Osteoblast (primary cell): ENCODE data around the gene CTDSP1. TPM values are rescaled to one million over a fixed set of nuclear protein-coding genes. Genes with fewer than 3 reads are reported as not detected.

Source experiments
- DNase-seq: peaks from one replicate; pipeline ENCODE4 v3.0.0; 2011; ENCODE audit warnings: low spot score, mixed read lengths; ENCODE audit not compliant: insufficient read length; ENCODE audit errors: missing footprints
- H2AFZ ChIP-seq: 2 replicates; pipeline ENCODE4 v1.6.0; 2011; ENCODE audit warnings: mild to moderate bottlenecking, low read length
- H3K27ac ChIP-seq: 2 replicates; pipeline ENCODE4 v1.5.1; 2011; ENCODE audit warnings: mild to moderate bottlenecking, low read depth, low read length, moderate library complexity
- H3K27me3 ChIP-seq: 2 replicates; pipeline ENCODE4 v1.6.0; 2012; ENCODE audit warnings: mild to moderate bottlenecking, control low read depth, inconsistent platforms, low read length, moderate library complexity; ENCODE audit not compliant: insufficient read depth
- H3K36me3 ChIP-seq: 2 replicates; pipeline ENCODE4 v1.5.1; 2011; ENCODE audit warnings: mild to moderate bottlenecking, low read length, control low read depth, moderate library complexity; ENCODE audit not compliant: insufficient read depth
- H3K4me1 ChIP-seq: 2 replicates; pipeline ENCODE4 v1.5.1; 2011; ENCODE audit warnings: mild to moderate bottlenecking, low read length, control low read depth, moderate library complexity; ENCODE audit not compliant: insufficient read depth
- H3K4me2 ChIP-seq: 2 replicates; pipeline ENCODE4 v1.6.0; 2011; ENCODE audit warnings: mild to moderate bottlenecking, low read length; ENCODE audit not compliant: insufficient read depth
- H3K4me3 ChIP-seq: fragments of 200-600 bp; sonication (generic); 3 replicates; pipeline ENCODE4 v1.5.1; 2012; ENCODE audit warnings: mild to moderate bottlenecking, low read length, inconsistent platforms; ENCODE audit not compliant: insufficient read depth
- H3K79me2 ChIP-seq: 2 replicates; pipeline ENCODE4 v1.6.0; 2012; ENCODE audit warnings: mild to moderate bottlenecking, low read length, control low read depth, inconsistent platforms; ENCODE audit not compliant: insufficient read depth
- H3K9me3 ChIP-seq: 2 replicates; pipeline ENCODE4 v1.5.1; 2011; ENCODE audit warnings: low read depth, low read length, control low read depth
- H4K20me1 ChIP-seq: 2 replicates; pipeline ENCODE4 v1.6.0; 2012; ENCODE audit warnings: mild to moderate bottlenecking, low read length, control low read depth; ENCODE audit not compliant: insufficient read depth
- total RNA-seq: library from RNA; depleted of rRNA; stranded (reverse); fragments of >200 nt; gene quantifications from 2 replicates; pipeline ENCODE4 v1.2.3, GENCODE V29; 2012
- TF ChIP-seq, protein P1 (sequence below): IDR thresholded peaks from 2 replicates; pipeline ENCODE4 v1.5.1; 2011; ENCODE audit warnings: mild to moderate bottlenecking, low read depth, low read length, moderate library complexity; ENCODE audit errors: extremely low read depth

CTDSP1 gene
- total RNA-seq, 1 donor: 71.7 TPM

DNA sequence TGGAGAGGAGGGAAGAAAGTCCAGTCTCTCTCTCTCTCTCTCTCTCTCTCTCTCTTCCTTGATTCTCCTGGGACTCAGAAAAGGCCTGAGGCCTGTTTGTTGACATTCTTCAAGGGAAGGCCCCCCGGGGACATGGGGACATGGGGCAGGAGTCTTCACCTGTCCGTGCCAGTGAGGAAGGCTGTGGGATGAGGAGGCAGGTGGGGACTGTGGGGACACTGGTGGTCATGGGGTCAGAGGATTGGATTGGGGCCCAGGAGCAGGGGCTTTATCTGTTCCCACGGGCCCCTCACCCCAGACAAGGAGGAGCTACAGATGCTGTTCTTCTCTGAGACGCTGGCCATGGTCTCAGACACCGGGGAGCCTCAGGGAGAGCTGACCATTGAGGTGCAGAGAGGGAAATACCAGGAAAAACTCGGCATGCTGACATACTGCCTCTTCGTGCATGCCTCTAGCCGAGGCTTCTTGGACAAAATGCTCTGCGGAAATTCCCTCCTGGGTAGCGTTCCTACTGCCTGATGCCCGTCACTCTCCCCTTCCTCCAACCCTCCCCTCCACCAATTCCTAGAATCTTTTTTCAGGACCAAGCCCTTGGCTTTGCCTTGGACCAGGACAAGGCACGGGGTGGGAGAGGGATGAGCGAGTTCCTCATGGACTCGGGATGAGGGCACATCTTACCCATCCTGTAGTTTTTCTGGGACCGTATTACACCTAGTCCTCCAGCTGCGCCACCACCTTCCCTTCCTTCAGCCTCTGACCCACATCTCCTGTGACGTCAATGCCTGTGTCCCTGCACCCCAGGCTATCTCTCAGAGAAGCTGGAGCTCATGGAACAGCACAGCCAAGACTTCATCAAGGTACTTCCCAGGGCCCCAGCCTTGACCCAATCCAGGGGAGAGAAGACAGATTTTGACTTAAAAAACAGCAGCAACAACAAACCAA, 42.2 kb upstream of the CTDSP1 start:
- DNase-seq: peak; percentile 79
- H3K27me3 ChIP-seq: no peaks in the 10 kb centered on the region
- H3K27ac ChIP-seq: no peak overlapping the region
- H2AFZ ChIP-seq: no peak overlapping the region
- H3K4me2 ChIP-seq: no peak overlapping the region
- no peak overlapping the region for H3K4me3 ChIP-seq
- no peaks in the 10 kb centered on the region for H3K9me3 ChIP-seq
- no peaks in the 10 kb centered on the region for H3K4me1 ChIP-seq
- TF ChIP-seq, protein P1, sequence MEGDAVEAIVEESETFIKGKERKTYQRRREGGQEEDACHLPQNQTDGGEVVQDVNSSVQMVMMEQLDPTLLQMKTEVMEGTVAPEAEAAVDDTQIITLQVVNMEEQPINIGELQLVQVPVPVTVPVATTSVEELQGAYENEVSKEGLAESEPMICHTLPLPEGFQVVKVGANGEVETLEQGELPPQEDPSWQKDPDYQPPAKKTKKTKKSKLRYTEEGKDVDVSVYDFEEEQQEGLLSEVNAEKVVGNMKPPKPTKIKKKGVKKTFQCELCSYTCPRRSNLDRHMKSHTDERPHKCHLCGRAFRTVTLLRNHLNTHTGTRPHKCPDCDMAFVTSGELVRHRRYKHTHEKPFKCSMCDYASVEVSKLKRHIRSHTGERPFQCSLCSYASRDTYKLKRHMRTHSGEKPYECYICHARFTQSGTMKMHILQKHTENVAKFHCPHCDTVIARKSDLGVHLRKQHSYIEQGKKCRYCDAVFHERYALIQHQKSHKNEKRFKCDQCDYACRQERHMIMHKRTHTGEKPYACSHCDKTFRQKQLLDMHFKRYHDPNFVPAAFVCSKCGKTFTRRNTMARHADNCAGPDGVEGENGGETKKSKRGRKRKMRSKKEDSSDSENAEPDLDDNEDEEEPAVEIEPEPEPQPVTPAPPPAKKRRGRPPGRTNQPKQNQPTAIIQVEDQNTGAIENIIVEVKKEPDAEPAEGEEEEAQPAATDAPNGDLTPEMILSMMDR: no peak
- H4K20me1 ChIP-seq: no peaks in the 10 kb centered on the region
- H3K36me3 ChIP-seq: no peaks in the 10 kb centered on the region
- no peaks in the 10 kb centered on the region for H3K79me2 ChIP-seq

DNA sequence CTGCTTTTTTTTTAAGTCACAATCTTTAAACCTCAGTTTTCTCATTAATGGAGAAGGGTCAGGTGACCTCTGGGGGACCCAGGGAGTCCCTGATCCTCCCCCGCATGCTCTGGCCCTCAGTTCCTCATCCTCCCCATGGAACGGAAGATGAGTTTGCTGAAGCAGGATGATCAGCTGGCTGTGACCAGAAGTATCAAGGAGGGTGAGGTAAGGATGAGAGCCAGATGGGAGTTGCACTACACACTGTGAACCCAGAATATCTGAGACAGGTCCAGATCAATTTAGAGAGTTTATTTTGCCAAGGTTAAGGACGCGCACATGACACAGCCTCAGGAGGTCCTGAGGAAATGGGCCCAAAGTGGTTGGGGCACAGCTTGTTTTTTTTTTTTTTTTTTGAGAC, 39.2 kb upstream of the CTDSP1 start:
- no peaks in the 10 kb centered on the region for H3K27me3 ChIP-seq
- no peaks in the 10 kb centered on the region for H3K9me3 ChIP-seq
- TF ChIP-seq, protein P1: no peak
- H3K27ac ChIP-seq: no peak overlapping the region
- DNase-seq: peak; percentile 32
- no peak overlapping the region for H3K4me2 ChIP-seq
- H3K4me1 ChIP-seq: no peaks in the 10 kb centered on the region
- H3K4me3 ChIP-seq: no peak overlapping the region
- H4K20me1 ChIP-seq: no peaks in the 10 kb centered on the region
- no peaks in the 10 kb centered on the region for H3K79me2 ChIP-seq
- H3K36me3 ChIP-seq: no peaks in the 10 kb centered on the region
- H2AFZ ChIP-seq: no peak overlapping the region

DNA sequence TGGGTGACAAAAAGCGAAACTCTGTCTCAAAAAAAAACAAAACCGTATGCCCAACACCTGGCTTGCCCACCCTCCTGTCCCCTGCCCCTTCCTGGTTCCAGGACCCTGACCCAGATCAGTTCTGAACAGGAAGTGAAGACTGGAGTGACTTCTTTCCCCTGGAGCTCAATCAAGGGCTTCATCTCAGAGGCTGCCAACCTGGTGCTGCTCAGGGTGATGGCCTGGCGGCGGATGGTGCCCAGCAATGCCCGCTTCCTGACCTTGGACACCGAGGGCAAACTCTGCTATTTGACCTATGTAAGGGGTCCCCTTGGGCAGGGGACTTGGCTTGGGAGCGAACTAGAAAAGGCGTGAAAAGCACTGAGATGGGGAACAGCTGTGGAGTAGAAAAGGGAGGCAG, 37.1 kb upstream of the CTDSP1 start:
- H3K4me1 ChIP-seq: no peaks in the 10 kb centered on the region
- DNase-seq: peak; percentile 65
- no peak overlapping the region for H2AFZ ChIP-seq
- no peaks in the 10 kb centered on the region for H3K9me3 ChIP-seq
- H3K79me2 ChIP-seq: no peaks in the 10 kb centered on the region
- H3K27ac ChIP-seq: no peak overlapping the region
- TF ChIP-seq, protein P1: no peak
- H3K4me2 ChIP-seq: no peak overlapping the region
- no peaks in the 10 kb centered on the region for H3K27me3 ChIP-seq
- H3K4me3 ChIP-seq: no peak overlapping the region
- H3K36me3 ChIP-seq: no peaks in the 10 kb centered on the region
- H4K20me1 ChIP-seq: no peaks in the 10 kb centered on the region

DNA sequence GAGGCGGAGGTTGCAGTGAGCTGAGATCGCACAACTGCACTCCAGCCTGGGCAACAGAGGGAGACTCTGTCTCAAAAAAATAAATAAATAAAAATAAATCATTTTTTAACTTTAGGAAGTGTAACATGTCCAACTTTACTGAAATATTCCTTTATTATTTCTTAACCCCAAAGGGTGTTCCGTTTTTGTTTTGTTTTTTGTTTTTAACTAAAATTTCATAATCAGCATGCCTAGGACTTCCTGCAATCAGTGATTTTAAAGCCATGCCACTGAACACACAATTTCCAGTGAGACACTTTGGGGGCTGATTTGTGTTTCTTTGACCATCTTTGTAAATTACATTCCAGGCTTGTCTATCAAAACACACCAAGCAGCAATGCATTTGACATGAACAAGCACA, 35.9 kb upstream of the CTDSP1 start:
- TF ChIP-seq, protein P1: no peak

More for the DNA sequence above, 35.9 kb upstream of the CTDSP1 start:
- no peak for DNase-seq
- Histone ChIP-seq H3K9me3 (no peaks in the 10 kb centered on the region), H3K27me3 (no peaks in the 10 kb centered on the region), H3K79me2 (no peaks in the 10 kb centered on the region), H3K4me1 (no peaks in the 10 kb centered on the region), H3K36me3 (no peaks in the 10 kb centered on the region), H3K27ac (no peak overlapping the region), H3K4me3 (no peak overlapping the region), H3K4me2 (no peak overlapping the region), H4K20me1 (no peaks in the 10 kb centered on the region), H2AFZ (no peak overlapping the region)
